ENCODE data around the gene THRB. TPM values are rescaled to one million over a fixed set of nuclear protein-coding genes. Genes with fewer than 3 reads are reported as not detected.
A peak's percentile ranks its signal among the peaks of the same experiment; 100 is the strongest.

The THRB gene
- total RNA-seq, 4 donors from 2014 or later, result 9.8 to 52.4 (median 31.3) TPM

- in situ Hi-C loops (cut with MboI; ENCODE audit: low pct_ligation_motif_present in 1 of 4, low pct_unique_long_range_greater_than_20kb in 1 of 4, low sequenced_read_pairs in 3 of 4) (no loop called here), intact Hi-C loops (cut with DNase I; ENCODE audit: low total_unique reads) (loop anchor here (10.0 kb wide), 1 partner anchor 79 kb away; no protein-coding TSS in a partner anchor)
- 65 to 73% methylated on average over 7 to 9 of the region's 9 CpGs for WGBS, 2 donors (ENCODE audit: low coverage in 1 of 2)
- Histone ChIP-seq H3K4me1 (peaks cover 19 to 61% (median 35%) of the 10 kb centered on the region in 4 donors), H3K27me3 (no peaks in the 10 kb centered on the region), H3K27ac (peak overlapping the region; percentile 42 to 62 (median 50)), H3K9me3 (no peaks in the 10 kb centered on the region), H3K4me3 (no peak overlapping the region), H3K36me3 (no peaks in the 10 kb centered on the region)
- no peak for TF ChIP-seq POLR2AphosphoS5 (IDR thresholded peaks at IDR 0.05)
- no peak for TF ChIP-seq POLR2A (IDR thresholded peaks at IDR 0.05)
- TF ChIP-seq, protein P1, sequence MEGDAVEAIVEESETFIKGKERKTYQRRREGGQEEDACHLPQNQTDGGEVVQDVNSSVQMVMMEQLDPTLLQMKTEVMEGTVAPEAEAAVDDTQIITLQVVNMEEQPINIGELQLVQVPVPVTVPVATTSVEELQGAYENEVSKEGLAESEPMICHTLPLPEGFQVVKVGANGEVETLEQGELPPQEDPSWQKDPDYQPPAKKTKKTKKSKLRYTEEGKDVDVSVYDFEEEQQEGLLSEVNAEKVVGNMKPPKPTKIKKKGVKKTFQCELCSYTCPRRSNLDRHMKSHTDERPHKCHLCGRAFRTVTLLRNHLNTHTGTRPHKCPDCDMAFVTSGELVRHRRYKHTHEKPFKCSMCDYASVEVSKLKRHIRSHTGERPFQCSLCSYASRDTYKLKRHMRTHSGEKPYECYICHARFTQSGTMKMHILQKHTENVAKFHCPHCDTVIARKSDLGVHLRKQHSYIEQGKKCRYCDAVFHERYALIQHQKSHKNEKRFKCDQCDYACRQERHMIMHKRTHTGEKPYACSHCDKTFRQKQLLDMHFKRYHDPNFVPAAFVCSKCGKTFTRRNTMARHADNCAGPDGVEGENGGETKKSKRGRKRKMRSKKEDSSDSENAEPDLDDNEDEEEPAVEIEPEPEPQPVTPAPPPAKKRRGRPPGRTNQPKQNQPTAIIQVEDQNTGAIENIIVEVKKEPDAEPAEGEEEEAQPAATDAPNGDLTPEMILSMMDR (IDR thresholded peaks at IDR 0.05), result no peak
- no peak for TF ChIP-seq EP300 (IDR thresholded peaks at IDR 0.05; ENCODE audit: low read depth)
- no peak for DNase-seq
These were observed 121.3 kb downstream of the THRB start for GRCh38 chr3:24373198-24373959.

DNA sequence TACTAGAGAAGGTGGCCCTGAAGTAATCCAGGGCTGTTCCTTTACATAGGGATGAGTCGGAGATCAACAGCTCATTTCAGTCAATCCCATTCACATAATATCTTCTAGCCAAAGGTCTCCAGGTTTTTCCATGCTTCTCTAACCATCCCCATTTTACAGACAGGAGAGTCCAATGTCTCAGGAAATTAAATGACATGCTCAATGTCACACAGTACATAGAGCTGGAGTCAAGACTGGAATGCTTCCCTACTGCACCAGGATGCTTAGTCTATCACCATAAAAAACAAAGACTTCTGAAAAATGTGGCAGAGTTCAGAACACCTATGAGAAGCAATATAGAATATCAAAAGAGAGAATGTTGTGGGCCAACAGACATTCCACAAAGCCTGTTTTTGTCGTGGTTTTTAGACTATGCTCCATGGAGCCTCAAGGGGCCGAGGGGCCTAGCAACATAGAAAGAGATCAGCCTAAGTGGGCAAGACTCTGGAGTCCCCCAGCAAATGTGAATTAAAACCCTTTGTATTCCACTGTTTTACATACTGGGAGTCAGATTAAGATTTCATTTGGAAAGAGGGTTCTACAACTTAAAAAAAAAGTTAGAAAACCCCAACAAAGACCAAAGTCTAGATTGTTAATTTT, 122.0 kb downstream of the THRB start:
- TF ChIP-seq EP300 (IDR thresholded peaks at IDR 0.05; ENCODE audit: low read depth) (no peak), POLR2AphosphoS5 (IDR thresholded peaks at IDR 0.05) (no peak), POLR2A (IDR thresholded peaks at IDR 0.05) (no peak)
- TF ChIP-seq, protein P1 (IDR thresholded peaks at IDR 0.05), result no peak
- H3K27ac ChIP-seq, result peak overlapping the region; percentile 42 to 62 (median 50)
- intact Hi-C loops (cut with DNase I; ENCODE audit: low total_unique reads) (loop anchor here (10.0 kb wide), 1 partner anchor 78 kb away; no protein-coding TSS in a partner anchor), in situ Hi-C loops (cut with MboI; ENCODE audit: low pct_ligation_motif_present in 1 of 4, low pct_unique_long_range_greater_than_20kb in 1 of 4, low sequenced_read_pairs in 3 of 4) (no loop called here)
- no peak for DNase-seq
- H3K4me1 ChIP-seq, result peaks cover 25 to 64% (median 39%) of the 10 kb centered on the region in 4 donors
- WGBS, 2 donors (ENCODE audit: low coverage in 1 of 2), result 73 to 75% methylated on average over 3 of the region's 3 CpGs
- no peaks in the 10 kb centered on the region for H3K27me3 ChIP-seq
- H3K4me3 ChIP-seq, result no peak overlapping the region
- no peaks in the 10 kb centered on the region for H3K36me3 ChIP-seq
- H3K9me3 ChIP-seq, result no peaks in the 10 kb centered on the region

GRCh38 chr3:24370352-24371090, 124.1 kb downstream of the THRB start:
- intact Hi-C loops (cut with DNase I; ENCODE audit: low total_unique reads) (loop anchor here (10.0 kb wide), 1 partner anchor 76 kb away; no protein-coding TSS in a partner anchor), in situ Hi-C loops (cut with MboI; ENCODE audit: low pct_ligation_motif_present in 1 of 4, low pct_unique_long_range_greater_than_20kb in 1 of 4, low sequenced_read_pairs in 3 of 4) (no loop called here)
- H3K36me3 ChIP-seq, result no peaks in the 10 kb centered on the region
- 73 to 88% methylated on average over 1 to 4 of the region's 4 CpGs for WGBS, 2 donors (ENCODE audit: low coverage in 1 of 2)
- no peak overlapping the region for H3K4me3 ChIP-seq
- peak overlapping the region in 2 of 4 donors; percentile 6 to 27 for H3K27ac ChIP-seq
- TF ChIP-seq POLR2AphosphoS5 (IDR thresholded peaks at IDR 0.05) (no peak), POLR2A (IDR thresholded peaks at IDR 0.05) (no peak), EP300 (IDR thresholded peaks at IDR 0.05; ENCODE audit: low read depth) (no peak)
- TF ChIP-seq, protein P1 (IDR thresholded peaks at IDR 0.05), result no peak
- H3K4me1 ChIP-seq, result peaks cover 21 to 70% (median 36%) of the 10 kb centered on the region in 4 donors
- no peaks in the 10 kb centered on the region for H3K9me3 ChIP-seq
- DNase-seq, result no peak
- no peaks in the 10 kb centered on the region for H3K27me3 ChIP-seq

GRCh38 chr3:24368605-24369004, 126.0 kb downstream of the THRB start:
- H3K36me3 ChIP-seq, result no peaks in the 10 kb centered on the region
- peaks cover 21 to 73% (median 36%) of the 10 kb centered on the region in 4 donors for H3K4me1 ChIP-seq
- no peak for DNase-seq
- in situ Hi-C loops (cut with MboI; ENCODE audit: low pct_ligation_motif_present in 1 of 4, low pct_unique_long_range_greater_than_20kb in 1 of 4, low sequenced_read_pairs in 3 of 4), result no loop called here
- TF ChIP-seq POLR2A (IDR thresholded peaks at IDR 0.05) (no peak), EP300 (IDR thresholded peaks at IDR 0.05; ENCODE audit: low read depth) (no peak), POLR2AphosphoS5 (IDR thresholded peaks at IDR 0.05) (no peak)
- TF ChIP-seq, protein P1 (IDR thresholded peaks at IDR 0.05), result no peak
- H3K4me3 ChIP-seq, result no peak overlapping the region
- 48 to 62% methylated on average over 2 of the region's 2 CpGs for WGBS, 2 donors (ENCODE audit: low coverage in 1 of 2)
- H3K9me3 ChIP-seq, result no peaks in the 10 kb centered on the region
- no peaks in the 10 kb centered on the region for H3K27me3 ChIP-seq
- peak overlapping the region in 3 of 4 donors; percentile 53 to 67 (median 60) for H3K27ac ChIP-seq
- intact Hi-C loops (cut with DNase I; ENCODE audit: low total_unique reads), result no loop called here
